RCC 7860 (cell line): ENCODE data around the gene GPC3.
"Not testable (repeated sequence)": the region's sequence is repeated elsewhere in the genome, so short reads cannot be mapped to it uniquely, and the experiment has no call there.

Experiments
- DNase-seq: peaks from one replicate; pipeline ENCODE4 v3.0.0-alpha.2; 2015; ENCODE audit warnings: low spot score
- FAIRE-seq: peaks from 2 replicates; lab custom pipeline; 2012; peaks lifted over from hg19 to GRCh38; lab: Jason Lieb, UNC

GPC3 gene

GRCh38 chrX:133999031-133999705 lies 13.8 kb upstream of the GPC3 start:
- FAIRE-seq (no peak), DNase-seq (no peak)

GRCh38 chrX:133995759-133996158 lies 10.4 kb upstream of the GPC3 start:
- FAIRE-seq (no peak), DNase-seq (no peak)

GRCh38 chrX:133994576-133994975 lies 9.2 kb upstream of the GPC3 start:
- FAIRE-seq, result no peak
- no peak for DNase-seq

- DNase-seq (no peak), FAIRE-seq (no peak)
Measured at GRCh38 chrX:133992882-133993281, 7.5 kb upstream of the GPC3 start.

GRCh38 chrX:133991814-133992213 lies 6.4 kb upstream of the GPC3 start:
- DNase-seq, result no peak
- no peak for FAIRE-seq

- DNase-seq, FAIRE-seq: not testable (repeated sequence)
Measured at GRCh38 chrX:133991057-133991456, 5.7 kb upstream of the GPC3 start.

GRCh38 chrX:133989993-133990392 lies 4.6 kb upstream of the GPC3 start:
- FAIRE-seq, result no peak
- DNase-seq, result no peak

GRCh38 chrX:133989490-133989889 lies 4.1 kb upstream of the GPC3 start:
- FAIRE-seq (no peak), DNase-seq (no peak)

- DNase-seq, result no peak
- FAIRE-seq, result no peak
Measured at GRCh38 chrX:133988010-133988409, 2.6 kb upstream of the GPC3 start.

GRCh38 chrX:133987188-133987587 lies 1.8 kb upstream of the GPC3 start:
- DNase-seq, result no peak
- FAIRE-seq, result no peak

GRCh38 chrX:133985967-133986683 lies 731 bp upstream of the GPC3 start:
- FAIRE-seq (no peak), DNase-seq (no peak)

- DNase-seq, result no peak
- no peak for FAIRE-seq
Measured at GRCh38 chrX:133984857-133985163, 584 bp downstream of the GPC3 start.

GRCh38 chrX:133983974-133984845 lies 1.2 kb downstream of the GPC3 start:
- no peak for FAIRE-seq

GRCh38 chrX:133983256-133983973 lies 2.0 kb downstream of the GPC3 start:
- DNase-seq (no peak), FAIRE-seq (no peak)

More at GRCh38 chrX:133983974-133984845, 1.2 kb downstream of the GPC3 start:
- DNase-seq, result no peak

GRCh38 chrX:133981924-133982323 lies 3.5 kb downstream of the GPC3 start:
- DNase-seq (no peak), FAIRE-seq (no peak)

GRCh38 chrX:133980832-133981588 lies 4.4 kb downstream of the GPC3 start:
- DNase-seq (no peak), FAIRE-seq (no peak)

GRCh38 chrX:133980406-133980805 lies 5.0 kb downstream of the GPC3 start:
- FAIRE-seq (no peak), DNase-seq (no peak)

- no peak for FAIRE-seq
- no peak for DNase-seq
Measured at GRCh38 chrX:133979641-133980230, 5.7 kb downstream of the GPC3 start.

GRCh38 chrX:133973704-133974103 lies 11.7 kb downstream of the GPC3 start:
- no peak for DNase-seq
- no peak for FAIRE-seq

- FAIRE-seq (no peak), DNase-seq (no peak)
Measured at GRCh38 chrX:133972916-133973315, 12.5 kb downstream of the GPC3 start.
